COLO668 (cell line): ENCODE results near the gene EBLN2.
"Not testable (repeated sequence)": the region's sequence is repeated elsewhere in the genome, so short reads cannot be mapped to it uniquely, and the experiment has no call there.

Experiments
- DNase-seq: peaks from one replicate; lab custom pipeline; 2025; ENCODE audit not compliant: unreplicated experiment; lab: John Stamatoyannopoulos, UW

The EBLN2 gene

DNA sequence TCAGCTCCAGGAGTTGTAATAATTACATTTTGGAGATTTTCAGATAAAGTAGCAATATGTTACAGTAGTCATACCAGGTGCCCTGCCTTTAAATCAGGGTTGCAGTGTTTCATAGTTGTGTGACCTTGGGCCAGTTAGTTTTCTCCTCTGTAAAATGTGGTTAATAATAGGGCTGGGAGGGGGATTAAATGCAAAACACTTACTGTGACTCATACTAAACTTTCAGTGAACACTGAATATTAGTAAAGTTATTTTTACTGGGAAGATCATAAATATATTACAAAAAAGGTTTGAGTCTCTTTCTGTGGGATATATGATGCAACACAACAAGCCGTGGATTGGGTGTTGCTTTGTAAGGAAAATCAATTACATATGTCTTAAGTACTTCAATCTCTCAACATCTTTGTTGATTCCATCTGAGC lies 1.1 kb upstream of the EBLN2 start:
- DNase-seq: no peak

- not testable (repeated sequence) for DNase-seq
Measured at GRCh38 chr3:73066243-73066642, 4.8 kb downstream of the EBLN2 start.

GRCh38 chr3:73068419-73068818 lies 7.0 kb downstream of the EBLN2 start:
- DNase-seq: no peak

- no peak for DNase-seq
Measured at GRCh38 chr3:73069187-73069586, 7.7 kb downstream of the EBLN2 start.

GRCh38 chr3:73069775-73070444 lies 8.5 kb downstream of the EBLN2 start:
- DNase-seq: no peak

- DNase-seq: no peak
Measured at GRCh38 chr3:73070675-73071575, 9.5 kb downstream of the EBLN2 start.

DNA sequence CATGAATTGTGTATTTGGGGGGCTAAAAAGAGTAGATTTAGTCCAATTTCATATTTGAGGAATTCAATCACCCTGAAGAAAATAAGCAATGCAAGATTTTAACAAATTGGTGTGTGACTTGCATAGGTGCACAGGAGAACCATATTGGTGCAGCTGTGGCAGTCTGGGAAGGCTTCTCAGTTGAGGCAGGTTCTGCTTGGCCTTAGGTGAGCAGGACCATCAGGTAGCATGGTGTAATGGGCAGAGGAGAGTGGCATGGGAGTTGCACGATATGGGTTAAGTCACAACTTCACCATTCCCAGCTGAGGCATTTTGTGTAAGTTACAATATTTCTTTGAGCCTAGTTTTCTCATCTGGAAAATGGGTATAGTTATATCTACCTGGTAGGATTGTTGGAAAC lies 10.5 kb downstream of the EBLN2 start:
- DNase-seq: no peak

- no peak for DNase-seq
Measured at GRCh38 chr3:73072634-73073033, 11.2 kb downstream of the EBLN2 start.

GRCh38 chr3:73073091-73073707 lies 11.7 kb downstream of the EBLN2 start:
- DNase-seq: no peak

DNA sequence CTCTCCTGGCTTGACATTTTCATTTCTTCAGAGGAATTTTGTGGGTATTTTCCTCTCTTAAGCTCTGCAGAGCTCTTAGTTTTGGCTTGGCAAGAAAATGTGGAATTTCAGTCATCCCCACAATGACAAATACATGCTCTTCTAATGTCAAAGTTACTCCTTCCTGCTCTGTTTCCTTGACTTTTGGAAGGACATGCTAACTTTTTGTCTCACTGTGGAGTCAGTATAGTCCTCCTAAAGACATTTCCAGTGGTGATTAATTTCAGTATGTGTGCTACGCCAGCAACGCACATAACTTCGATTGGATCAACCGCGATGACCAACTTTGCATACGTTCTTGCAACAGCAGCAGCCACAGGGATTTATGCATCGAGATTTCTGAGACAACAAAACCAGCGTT lies 13.3 kb downstream of the EBLN2 start:
- DNase-seq: no peak

DNA sequence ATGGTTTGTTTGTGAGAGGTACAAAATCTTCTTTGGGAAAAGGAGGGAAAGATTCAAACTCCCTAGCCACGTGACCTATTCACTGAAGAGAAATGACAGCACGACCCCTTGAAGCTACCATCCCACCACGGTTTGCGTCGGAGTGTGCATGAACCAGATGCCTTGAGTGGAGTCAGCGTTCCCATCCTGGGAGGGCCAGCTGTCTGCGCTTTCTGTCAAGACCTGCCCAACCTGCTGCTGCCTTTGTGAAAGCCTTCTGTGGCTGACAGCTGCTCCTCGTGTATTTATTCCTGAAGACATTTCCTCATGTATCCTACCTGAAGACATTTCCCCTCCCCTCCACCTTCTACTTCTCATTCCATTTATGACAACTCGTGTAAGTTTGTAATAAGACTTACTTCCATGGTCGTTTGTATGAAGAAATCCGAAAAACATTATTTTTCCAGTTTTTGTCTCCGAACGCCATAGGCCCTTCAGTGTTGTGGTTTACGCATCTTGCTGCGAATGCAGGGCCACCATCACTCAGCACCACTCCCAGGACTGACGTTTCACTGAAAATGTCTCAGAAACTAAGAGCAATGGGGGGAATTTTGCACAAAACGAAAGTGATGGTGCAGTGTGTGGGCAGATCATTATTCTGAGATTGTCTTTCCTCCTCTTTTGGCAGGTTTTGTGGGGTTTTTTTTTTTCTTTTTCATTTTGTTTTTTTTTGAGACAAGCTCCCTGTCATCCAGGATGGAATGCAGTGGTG lies 18.9 kb downstream of the EBLN2 start:
- no peak for DNase-seq

DNA sequence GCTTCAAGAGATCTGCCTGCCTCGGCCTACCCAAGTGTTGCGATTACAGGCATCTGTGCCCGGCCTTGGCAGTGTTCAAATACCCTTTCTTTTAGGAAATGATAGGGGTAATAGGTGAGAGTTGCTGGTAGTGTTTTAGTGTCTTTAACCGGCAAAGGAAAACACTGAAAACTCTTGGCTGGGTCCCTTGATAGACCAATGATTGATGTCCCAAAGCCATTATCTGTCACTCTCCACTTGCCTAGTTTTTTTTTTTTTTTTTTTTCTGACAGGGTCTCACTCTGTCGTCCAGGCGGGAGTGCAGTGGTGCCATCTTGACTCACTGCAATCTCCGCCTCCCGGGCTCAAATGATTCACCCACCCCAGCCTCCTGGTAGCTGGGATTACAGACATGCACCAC lies 19.7 kb downstream of the EBLN2 start:
- no peak for DNase-seq

GRCh38 chr3:73084170-73084569 lies 22.7 kb downstream of the EBLN2 start:
- no peak for DNase-seq

- DNase-seq: peak; percentile 25
Measured at GRCh38 chr3:73086071-73086494, 24.6 kb downstream of the EBLN2 start.

DNA sequence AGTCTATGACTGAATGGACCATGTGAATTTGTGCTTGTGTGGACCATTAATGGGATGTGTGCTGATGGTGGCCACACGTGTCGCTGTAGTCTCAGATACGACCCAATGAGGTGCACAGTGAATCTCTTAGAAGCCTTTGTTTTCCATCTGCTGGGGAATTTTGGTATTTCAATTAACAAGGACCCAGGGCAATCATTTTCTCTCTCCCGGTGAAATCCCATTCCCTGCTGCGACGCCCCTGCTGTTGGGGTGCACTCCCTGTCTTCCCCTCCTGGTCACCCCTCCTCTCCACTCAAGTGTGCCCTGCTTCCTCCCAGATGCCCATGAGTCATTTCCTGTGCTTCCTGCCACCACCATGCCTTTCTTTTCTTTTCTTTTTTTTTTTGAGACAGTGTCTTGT lies 32.7 kb downstream of the EBLN2 start:
- no peak for DNase-seq

- DNase-seq: no peak
Measured at GRCh38 chr3:73094951-73095350, 33.5 kb downstream of the EBLN2 start.

DNA sequence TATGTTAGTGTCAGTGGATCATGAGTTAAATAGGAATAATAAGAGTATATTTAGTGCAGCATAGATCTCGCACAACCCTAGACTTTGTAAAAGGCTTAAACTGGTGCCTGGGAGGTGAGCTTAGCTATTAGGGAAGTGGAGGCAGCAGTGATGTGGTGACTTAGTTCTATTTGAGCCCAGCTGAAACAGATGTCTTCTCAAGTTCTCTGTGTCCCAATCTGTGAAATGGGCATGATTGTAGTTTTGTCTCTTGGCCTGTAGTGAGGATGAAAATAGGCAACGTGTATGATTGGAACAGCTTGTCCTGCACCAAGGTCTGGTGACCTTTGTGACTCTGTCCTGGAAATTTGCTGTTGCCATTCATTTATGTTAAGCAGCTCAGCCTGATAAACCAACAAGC lies 34.7 kb downstream of the EBLN2 start:
- no peak for DNase-seq

DNA sequence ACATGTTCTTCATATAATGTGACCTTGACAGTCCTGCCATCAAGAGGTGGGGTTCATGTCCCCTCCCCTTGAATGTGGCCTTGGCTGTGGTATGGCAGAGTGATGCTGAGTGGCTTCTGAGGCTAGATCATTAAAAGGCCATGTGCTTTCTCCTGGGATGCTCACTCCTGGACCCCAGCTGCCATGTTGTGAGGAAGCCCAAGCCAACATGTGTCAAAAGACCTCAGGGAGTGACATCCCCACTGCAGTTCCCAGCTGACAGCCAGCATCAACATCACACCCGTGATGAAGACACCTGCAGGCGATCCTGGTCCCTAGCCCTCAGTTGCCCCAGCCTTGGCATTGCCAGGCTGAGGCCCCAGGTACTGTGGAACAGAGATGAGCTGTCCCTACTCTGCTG lies 36.6 kb downstream of the EBLN2 start:
- DNase-seq: no peak

DNA sequence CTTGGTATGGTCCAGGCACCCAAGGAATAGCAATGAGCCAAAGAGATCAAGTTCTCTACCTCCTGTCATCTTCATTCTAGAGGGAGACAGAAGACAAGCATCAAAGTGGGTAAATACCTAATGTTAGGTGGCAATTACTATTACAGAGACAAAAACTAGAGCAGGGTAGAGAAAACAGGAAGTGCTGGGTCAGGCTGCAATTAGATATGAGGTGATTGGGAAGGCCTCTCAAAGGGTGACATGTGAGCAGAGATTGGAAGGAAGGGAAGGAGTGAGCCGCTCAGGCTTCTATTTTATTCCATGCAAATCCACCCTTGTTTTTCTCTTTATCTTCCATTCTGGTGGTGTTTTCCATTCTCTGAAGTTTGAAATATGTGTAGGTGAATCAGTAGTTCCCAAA lies 37.4 kb downstream of the EBLN2 start:
- no peak for DNase-seq

- peak; percentile 79 for DNase-seq
Measured at GRCh38 chr3:73100741-73101559, 39.5 kb downstream of the EBLN2 start.
